Uterus (tissue), 4 donors: Measurements from ENCODE around the gene KCNMA1. TPM values are rescaled to one million over a fixed set of nuclear protein-coding genes. Genes with fewer than 3 reads are reported as not detected.
A peak's percentile ranks its signal among the peaks of the same experiment; 100 is the strongest.

Experiments
- DNase-seq, 2 donors: peaks; one replicate each; pipeline ENCODE4 v3.0.0-alpha.2; 2019 to 2020
- H3K27ac ChIP-seq, 2 donors: fragments of 200-600 bp; sonication (generic); 1 replicate in 1 of 2; 2 replicates in 1 of 2; pipeline ENCODE4 v1.5.1; 2016 to 2018
- H3K27me3 ChIP-seq, 2 donors: fragments of 200-600 bp; sonication (generic); one replicate each; pipeline ENCODE4 v1.5.1; 2018 to 2019; ENCODE audit warnings: control low read depth in 1 of 2
- H3K36me3 ChIP-seq, 2 donors: fragments of 200-600 bp; sonication (generic); one replicate each; pipeline ENCODE4 v1.5.1; 2019; ENCODE audit warnings: control low read depth in 1 of 2
- H3K4me1 ChIP-seq, 2 donors: fragments of 200-600 bp; sonication (generic); one replicate each; pipeline ENCODE4 v1.5.1; 2018 to 2019; ENCODE audit warnings: control low read depth in 1 of 2
- H3K4me3 ChIP-seq, 2 donors: fragments of 200-600 bp; sonication (generic); 1 replicate in 1 of 2; 2 replicates in 1 of 2; pipeline ENCODE4 v1.5.1; 2018 to 2019; ENCODE audit warnings: mild to moderate bottlenecking in 1 of 2
- H3K9me3 ChIP-seq, 2 donors: fragments of 200-600 bp; sonication (generic); one replicate each; pipeline ENCODE4 v1.5.1; 2019; ENCODE audit warnings: control low read depth in 1 of 2
- POLR2A ChIP-seq, 2 donors: fragments of 450-650 bp; IDR thresholded peaks; one replicate each; pipeline ENCODE4 v1.6.1; 2016; ENCODE audit warnings: antibody characterized with exemption in 2 of 2, mild to moderate bottlenecking in 1 of 2, moderate library complexity in 1 of 2
- intact Hi-C: fragments of 100-400 bp; cut with DNase I; formaldehyde crosslinking; loops from one replicate; pipeline ENCODE4 v1.15.1; 2023; ENCODE audit warnings: low total_unique reads
- total RNA-seq, 4 donors: library from RNA; depleted of rRNA in 3 of 4; stranded (reverse); fragments of >200 nt in 3 of 4; gene quantifications; one replicate each; pipeline versions ENCODE4 v1.1.0 to v1.2.4, GENCODE V29; 2014 to 2023
- TF ChIP-seq, protein P1 (sequence below), 4 experiments: fragments of 200-600 bp in 2 of 4; fragments of 450-650 bp in 2 of 4; sonication (generic) in 2 of 4; IDR thresholded peaks; one replicate each; pipeline ENCODE4 v1.5.1; 2016 to 2019; ENCODE audit warnings: antibody characterized with exemption in 4 of 4, mild to moderate bottlenecking in 2 of 4, moderate library complexity in 1 of 4
- donor health status: DM: yes; HTN: yes; CAD: no.

The KCNMA1 gene
- total RNA-seq, 4 donors from 2014 or later: 86.2 to 236 (median 164) TPM

DNA sequence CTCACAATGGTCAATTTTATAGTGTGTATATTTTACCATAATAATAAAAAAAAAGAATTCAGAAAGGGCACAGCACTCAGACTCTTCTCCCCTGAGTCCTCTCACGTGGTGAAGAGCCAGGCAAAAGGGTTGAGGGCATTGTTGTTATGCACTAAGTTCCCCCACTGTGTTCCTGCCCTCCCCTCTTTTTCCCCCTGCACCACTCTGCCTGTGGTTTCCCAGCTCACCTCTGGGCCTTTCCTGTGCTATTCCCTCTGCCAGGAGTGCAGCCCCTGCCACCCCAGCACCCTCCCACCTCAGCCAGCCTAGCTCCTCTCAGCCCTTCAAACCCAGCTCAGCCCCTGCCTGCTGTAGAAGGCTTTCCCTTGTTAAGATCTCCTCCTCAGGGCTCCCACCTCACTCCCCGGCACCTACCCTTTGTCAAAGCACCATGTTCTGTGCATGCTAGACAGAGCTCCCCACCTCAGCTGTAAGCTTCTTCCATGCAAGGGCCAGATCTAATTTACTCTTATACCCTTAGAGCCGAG lies 108.5 kb downstream of the KCNMA1 start:
- Histone ChIP-seq H3K27ac (peak overlapping the region in 1 of 2 donors; percentile 23), H3K27me3 (no peaks in the 10 kb centered on the region), H3K4me1 (peaks cover under 1 to 8% of the 10 kb centered on the region in 2 donors), H3K4me3 (no peak overlapping the region), H3K36me3 (no peaks in the 10 kb centered on the region), H3K9me3 (no peaks in the 10 kb centered on the region)
- TF ChIP-seq POLR2A (IDR thresholded peaks at IDR 0.05): no peak
- TF ChIP-seq, protein P1, sequence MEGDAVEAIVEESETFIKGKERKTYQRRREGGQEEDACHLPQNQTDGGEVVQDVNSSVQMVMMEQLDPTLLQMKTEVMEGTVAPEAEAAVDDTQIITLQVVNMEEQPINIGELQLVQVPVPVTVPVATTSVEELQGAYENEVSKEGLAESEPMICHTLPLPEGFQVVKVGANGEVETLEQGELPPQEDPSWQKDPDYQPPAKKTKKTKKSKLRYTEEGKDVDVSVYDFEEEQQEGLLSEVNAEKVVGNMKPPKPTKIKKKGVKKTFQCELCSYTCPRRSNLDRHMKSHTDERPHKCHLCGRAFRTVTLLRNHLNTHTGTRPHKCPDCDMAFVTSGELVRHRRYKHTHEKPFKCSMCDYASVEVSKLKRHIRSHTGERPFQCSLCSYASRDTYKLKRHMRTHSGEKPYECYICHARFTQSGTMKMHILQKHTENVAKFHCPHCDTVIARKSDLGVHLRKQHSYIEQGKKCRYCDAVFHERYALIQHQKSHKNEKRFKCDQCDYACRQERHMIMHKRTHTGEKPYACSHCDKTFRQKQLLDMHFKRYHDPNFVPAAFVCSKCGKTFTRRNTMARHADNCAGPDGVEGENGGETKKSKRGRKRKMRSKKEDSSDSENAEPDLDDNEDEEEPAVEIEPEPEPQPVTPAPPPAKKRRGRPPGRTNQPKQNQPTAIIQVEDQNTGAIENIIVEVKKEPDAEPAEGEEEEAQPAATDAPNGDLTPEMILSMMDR (IDR thresholded peaks at IDR 0.05): no peak
- no peak for DNase-seq
- intact Hi-C loops: no loop called here

DNA sequence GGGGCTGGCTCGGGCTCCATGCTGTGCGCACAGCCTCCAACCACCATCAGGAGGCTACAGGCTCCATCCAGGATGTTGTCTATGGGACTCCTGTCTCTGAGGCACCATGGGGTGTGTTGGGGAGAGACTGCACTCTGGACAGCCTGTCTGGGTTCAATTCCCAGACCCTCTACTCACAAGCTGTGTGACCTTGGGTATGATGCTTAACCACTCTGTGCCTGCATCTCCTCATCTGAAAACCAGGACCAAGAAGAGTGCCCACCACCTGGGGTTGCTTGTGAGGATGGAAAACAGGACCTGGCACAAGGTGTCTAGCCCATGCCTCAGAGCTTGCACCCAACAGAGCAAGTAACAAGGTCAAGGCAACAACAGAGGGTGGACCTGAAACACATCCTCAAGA lies 109.8 kb downstream of the KCNMA1 start:
- Histone ChIP-seq H3K9me3 (no peaks in the 10 kb centered on the region), H3K36me3 (no peaks in the 10 kb centered on the region), H3K27ac (peak overlapping the region; percentile 44 to 50), H3K27me3 (no peaks in the 10 kb centered on the region), H3K4me1 (peaks cover 0 to 5% of the 10 kb centered on the region in 2 donors), H3K4me3 (no peak overlapping the region)
- DNase-seq: no peak
- intact Hi-C loops: no loop called here
- TF ChIP-seq POLR2A (IDR thresholded peaks at IDR 0.05): no peak
- TF ChIP-seq, protein P1 (IDR thresholded peaks at IDR 0.05): no peak

DNA sequence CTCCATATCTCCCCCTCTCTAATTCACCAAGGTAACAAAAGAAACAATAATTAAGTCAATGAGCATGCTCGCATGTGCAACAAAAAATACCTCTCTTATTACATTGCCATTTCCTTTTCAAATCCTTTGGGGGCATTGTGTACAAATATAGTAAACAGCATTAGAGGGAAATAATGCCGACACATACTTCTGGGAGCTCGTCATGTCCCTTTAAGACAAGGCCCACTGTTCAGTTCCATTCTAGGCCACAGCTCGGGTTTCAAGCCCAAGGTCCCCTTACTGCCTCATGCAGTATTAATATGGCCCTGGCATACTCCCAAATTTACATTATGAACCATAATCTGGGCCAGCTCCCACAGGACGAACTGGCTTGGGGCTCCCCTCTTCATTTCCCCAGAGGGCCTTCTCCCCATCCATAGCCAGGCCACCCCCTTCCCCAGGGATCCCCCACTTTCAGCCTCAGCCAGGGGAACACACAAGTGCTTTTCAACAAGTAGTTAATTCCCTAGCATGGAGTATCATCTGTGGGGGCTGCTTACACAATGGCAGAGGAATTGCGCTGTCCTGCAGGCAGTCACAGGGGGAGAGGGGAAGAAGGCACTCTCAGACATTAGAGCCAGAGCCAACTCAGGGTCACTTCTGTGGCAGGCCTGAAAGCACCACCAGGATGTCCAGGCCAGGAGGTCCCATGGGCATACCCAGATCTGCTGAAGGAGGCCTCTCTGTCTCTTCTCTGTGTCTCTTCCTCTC lies 110.6 kb downstream of the KCNMA1 start:
- TF ChIP-seq, protein P1 (IDR thresholded peaks at IDR 0.05): no peak
- no peak for TF ChIP-seq POLR2A (IDR thresholded peaks at IDR 0.05)
- H3K9me3 ChIP-seq: no peaks in the 10 kb centered on the region
- DNase-seq: no peak
- H3K36me3 ChIP-seq: no peaks in the 10 kb centered on the region
- H3K27ac ChIP-seq: peak overlapping the region; percentile 44 to 50
- H3K27me3 ChIP-seq: no peaks in the 10 kb centered on the region
- no peak overlapping the region for H3K4me3 ChIP-seq
- intact Hi-C loops: no loop called here
- peaks cover 0 to 5% of the 10 kb centered on the region in 2 donors for H3K4me1 ChIP-seq

DNA sequence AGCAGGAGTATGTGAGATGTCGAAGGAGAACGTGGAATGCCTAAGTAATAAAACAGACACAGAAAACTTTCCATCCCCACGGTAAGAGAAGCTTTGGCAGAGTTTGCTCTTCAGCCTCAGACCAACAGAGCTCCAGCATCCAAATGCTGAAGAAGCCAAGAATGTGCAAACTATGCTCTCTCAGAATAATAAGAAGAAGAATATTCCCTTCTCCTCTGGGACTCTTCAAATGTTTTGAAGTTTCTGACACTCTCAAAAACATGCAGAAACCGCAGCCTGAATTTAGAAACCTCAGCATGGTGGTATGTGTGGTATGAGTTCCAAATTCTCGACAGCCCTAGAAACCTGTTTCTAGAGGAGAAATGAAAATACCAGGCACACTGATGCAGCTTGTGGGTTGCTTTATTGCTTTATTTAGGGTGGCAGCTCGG lies 113.3 kb downstream of the KCNMA1 start:
- Histone ChIP-seq H3K27ac (peak overlapping the region; percentile 43 to 61), H3K4me1 (peaks cover 0 to 5% of the 10 kb centered on the region in 2 donors), H3K36me3 (no peaks in the 10 kb centered on the region), H3K27me3 (no peaks in the 10 kb centered on the region), H3K4me3 (no peak overlapping the region), H3K9me3 (no peaks in the 10 kb centered on the region)
- TF ChIP-seq, protein P1 (IDR thresholded peaks at IDR 0.05): no peak
- TF ChIP-seq POLR2A (IDR thresholded peaks at IDR 0.05): no peak
- no peak for DNase-seq
- intact Hi-C loops: no loop called here

DNA sequence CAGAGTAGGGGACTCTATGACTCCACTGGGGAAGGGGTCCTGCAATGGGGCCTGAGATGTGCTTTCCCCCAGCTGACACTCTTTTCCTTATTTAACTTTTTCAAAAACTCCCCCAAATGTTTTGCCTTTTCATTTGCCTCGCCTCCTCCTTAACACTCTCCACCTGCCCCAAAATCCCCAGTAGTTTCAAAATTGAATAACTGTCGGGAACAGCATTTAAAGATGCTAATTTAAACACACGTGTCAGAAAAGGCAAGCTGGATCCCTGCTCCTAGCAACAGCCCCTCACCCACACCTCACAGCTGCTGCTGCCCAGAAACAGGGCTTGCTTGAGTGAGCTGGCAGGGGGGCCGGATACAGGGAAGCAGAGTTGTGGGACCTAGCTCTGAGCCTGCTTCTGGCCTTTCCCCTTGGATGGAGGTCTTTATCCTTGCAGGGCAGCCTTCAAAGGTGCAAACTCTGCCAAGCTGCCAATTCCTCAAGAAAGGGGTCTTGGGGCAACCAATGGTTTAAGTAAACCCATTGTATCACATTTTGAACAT lies 115.3 kb downstream of the KCNMA1 start:
- H3K27me3 ChIP-seq: no peaks in the 10 kb centered on the region
- TF ChIP-seq, protein P1 (IDR thresholded peaks at IDR 0.05): no peak
- no peak for DNase-seq
- no peak overlapping the region for H3K4me3 ChIP-seq
- intact Hi-C loops: no loop called here
- H3K36me3 ChIP-seq: no peaks in the 10 kb centered on the region
- H3K27ac ChIP-seq: peak overlapping the region in 1 of 2 donors; percentile 30
- no peaks in the 10 kb centered on the region for H3K9me3 ChIP-seq
- H3K4me1 ChIP-seq: peaks cover 0 to 5% of the 10 kb centered on the region in 2 donors
